AG04450 (cell line): Measurements from ENCODE around the gene NEDD9. TPM values are rescaled to one million over a fixed set of nuclear protein-coding genes. Genes with fewer than 3 reads are reported as not detected.

Source experiments
- CTCF ChIA-PET: fragments of 300-600, 350-600 bp; formaldehyde crosslinking; extraction: SDS; loops from one replicate; lab custom pipeline; 2022; ENCODE audit warnings: antibody characterized with exemption, inconsistent platforms; lab: Charles Lee
- POLR2A ChIA-PET: fragments of 350-600 bp; formaldehyde crosslinking; extraction: SDS; loops from one replicate; lab custom pipeline; 2021; ENCODE audit warnings: antibody characterized with exemption, inconsistent platforms; lab: Yijun Ruan, JAX
- DNase-seq: peaks from one replicate; pipeline ENCODE4 v3.0.0-alpha.2; 2011; ENCODE audit warnings: low read depth, low spot score
- H3K27ac ChIP-seq: one replicate; pipeline ENCODE4 v1.5.1; 2012; ENCODE audit warnings: low read depth, low read length, control low read depth
- H3K27me3 ChIP-seq: one replicate; pipeline ENCODE4 v1.6.0; 2012; ENCODE audit warnings: low read length; ENCODE audit not compliant: control insufficient read depth, insufficient read depth
- H3K4me3 ChIP-seq: 2 replicates; pipeline ENCODE4 v1.5.1; 2011; ENCODE audit warnings: mild to moderate bottlenecking, low read depth, low read length, control low read depth
- H3K9me3 ChIP-seq: 2 replicates; pipeline ENCODE4 v1.5.1; 2012; ENCODE audit warnings: low read length; ENCODE audit not compliant: control insufficient read depth, insufficient read depth
- polyA plus RNA-seq: library from polyadenylated mRNA; depleted of rRNA; stranded (reverse); fragments of >200 nt; gene quantifications from 2 replicates; pipeline ENCODE4 v1.2.3, GENCODE V29; 2011
- TF ChIP-seq, protein P1 (sequence below): IDR thresholded peaks from 2 replicates; pipeline ENCODE4 v1.5.1; 2011; ENCODE audit warnings: low read depth, low read length, control low read depth, inconsistent platforms

Gene NEDD9
- polyA plus RNA-seq, 1 experiment: 7.2 TPM

- TF ChIP-seq, protein P1, sequence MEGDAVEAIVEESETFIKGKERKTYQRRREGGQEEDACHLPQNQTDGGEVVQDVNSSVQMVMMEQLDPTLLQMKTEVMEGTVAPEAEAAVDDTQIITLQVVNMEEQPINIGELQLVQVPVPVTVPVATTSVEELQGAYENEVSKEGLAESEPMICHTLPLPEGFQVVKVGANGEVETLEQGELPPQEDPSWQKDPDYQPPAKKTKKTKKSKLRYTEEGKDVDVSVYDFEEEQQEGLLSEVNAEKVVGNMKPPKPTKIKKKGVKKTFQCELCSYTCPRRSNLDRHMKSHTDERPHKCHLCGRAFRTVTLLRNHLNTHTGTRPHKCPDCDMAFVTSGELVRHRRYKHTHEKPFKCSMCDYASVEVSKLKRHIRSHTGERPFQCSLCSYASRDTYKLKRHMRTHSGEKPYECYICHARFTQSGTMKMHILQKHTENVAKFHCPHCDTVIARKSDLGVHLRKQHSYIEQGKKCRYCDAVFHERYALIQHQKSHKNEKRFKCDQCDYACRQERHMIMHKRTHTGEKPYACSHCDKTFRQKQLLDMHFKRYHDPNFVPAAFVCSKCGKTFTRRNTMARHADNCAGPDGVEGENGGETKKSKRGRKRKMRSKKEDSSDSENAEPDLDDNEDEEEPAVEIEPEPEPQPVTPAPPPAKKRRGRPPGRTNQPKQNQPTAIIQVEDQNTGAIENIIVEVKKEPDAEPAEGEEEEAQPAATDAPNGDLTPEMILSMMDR: no peak
- H3K27ac ChIP-seq: no peak overlapping the region
- DNase-seq: no peak
- H3K27me3 ChIP-seq: no peaks in the 10 kb centered on the region
- ChIA-PET POLR2A (no interaction called here), CTCF (interaction anchor here (0.9 to 1.5 kb wide), 2 partner anchors 70 to 282 kb away, joined by 3 to 5 read pairs; no protein-coding TSS in a partner anchor)
- no peak overlapping the region for H3K4me3 ChIP-seq
- H3K9me3 ChIP-seq: no peaks in the 10 kb centered on the region
Observed at GRCh38 chr6:11214084-11214833, 18.2 kb downstream of the NEDD9 start.

GRCh38 chr6:11213422-11214021, 18.9 kb downstream of the NEDD9 start:
- POLR2A ChIA-PET: no interaction called here
- TF ChIP-seq, protein P1: no peak
- Histone ChIP-seq H3K9me3 (no peaks in the 10 kb centered on the region), H3K27ac (no peak overlapping the region), H3K4me3 (no peak overlapping the region), H3K27me3 (no peaks in the 10 kb centered on the region)
- CTCF ChIA-PET: no interaction called here
- DNase-seq: no peak

GRCh38 chr6:11212664-11213063, 19.8 kb downstream of the NEDD9 start:
- Histone ChIP-seq H3K4me3 (no peak overlapping the region), H3K27ac (no peak overlapping the region)

GRCh38 chr6:11211254-11211653, 21.2 kb downstream of the NEDD9 start:
- no peak for DNase-seq
- Histone ChIP-seq H3K9me3 (no peaks in the 10 kb centered on the region), H3K27ac (no peak overlapping the region), H3K27me3 (no peaks in the 10 kb centered on the region), H3K4me3 (no peak overlapping the region)
- CTCF ChIA-PET: interaction anchor here (0.5 kb wide), 1 partner anchor 261 kb away, joined by 3 read pairs; no protein-coding TSS in a partner anchor
- POLR2A ChIA-PET: no interaction called here
- TF ChIP-seq, protein P1: no peak

More at GRCh38 chr6:11212664-11213063, 19.8 kb downstream of the NEDD9 start:
- ChIA-PET POLR2A (no interaction called here), CTCF (interaction anchor here (1.3 kb wide), 1 partner anchor 283 kb away, joined by 4 read pairs; no protein-coding TSS in a partner anchor)
- H3K9me3 ChIP-seq: no peaks in the 10 kb centered on the region
- TF ChIP-seq, protein P1: no peak
- H3K27me3 ChIP-seq: no peaks in the 10 kb centered on the region
- DNase-seq: no peak
